KOPT-K1 (cell line): ENCODE results near the gene CD99L2.
"Not testable (repeated sequence)": the region's sequence is repeated elsewhere in the genome, so short reads cannot be mapped to it uniquely, and the experiment has no call there.

Source experiments
- H3K27ac ChIP-seq: fragments of 200-600 bp; sonication (generic); 2 replicates; pipeline ENCODE4 v1.5.1; 2016; ENCODE audit warnings: antibody characterized with exemption, mild to moderate bottlenecking, low read depth, low read length; ENCODE audit not compliant: poor library complexity, severe bottlenecking
- H3K36me3 ChIP-seq: fragments of 200-600 bp; sonication (generic); 2 replicates; pipeline ENCODE4 v1.5.1; 2017; ENCODE audit warnings: antibody characterized with exemption, mild to moderate bottlenecking, low read length, moderate library complexity; ENCODE audit not compliant: insufficient read depth
- H3K9me3 ChIP-seq: fragments of 200-600 bp; sonication (generic); 2 replicates; pipeline ENCODE4 v1.5.1; 2017; ENCODE audit warnings: antibody characterized with exemption, low read length, mild to moderate bottlenecking; ENCODE audit not compliant: insufficient read depth, poor library complexity, severe bottlenecking

Gene CD99L2

GRCh38 chrX:150823826-150824225 lies 74.6 kb downstream of the CD99L2 start:
- H3K36me3 ChIP-seq, H3K9me3 ChIP-seq, H3K27ac ChIP-seq: not testable (repeated sequence)

- H3K36me3 ChIP-seq: no peaks in the 10 kb centered on the region
- H3K9me3 ChIP-seq: no peaks in the 10 kb centered on the region
- no peak overlapping the region for H3K27ac ChIP-seq
Measured at GRCh38 chrX:150821971-150822370, 76.5 kb downstream of the CD99L2 start.

GRCh38 chrX:150813922-150814321 lies 84.5 kb downstream of the CD99L2 start:
- Histone ChIP-seq H3K27ac (no peak overlapping the region), H3K9me3 (no peaks in the 10 kb centered on the region), H3K36me3 (no peaks in the 10 kb centered on the region; the same call in 1 of the 2 replicates)

GRCh38 chrX:150806827-150807226 lies 91.6 kb downstream of the CD99L2 start:
- Histone ChIP-seq H3K36me3 (no peaks in the 10 kb centered on the region), H3K27ac (no peak overlapping the region), H3K9me3 (no peaks in the 10 kb centered on the region)

GRCh38 chrX:150805736-150806135 lies 92.7 kb downstream of the CD99L2 start:
- H3K27ac ChIP-seq: no peak overlapping the region
- no peaks in the 10 kb centered on the region for H3K9me3 ChIP-seq
- no peaks in the 10 kb centered on the region for H3K36me3 ChIP-seq

GRCh38 chrX:150792949-150793527 lies 105.4 kb downstream of the CD99L2 start:
- H3K36me3 ChIP-seq: peaks cover 4% of the 10 kb centered on the region; the same call in 1 of the 2 replicates
- no peaks in the 10 kb centered on the region for H3K9me3 ChIP-seq
- no peak overlapping the region for H3K27ac ChIP-seq

- Histone ChIP-seq H3K9me3 (no peaks in the 10 kb centered on the region), H3K27ac (no peak overlapping the region), H3K36me3 (peaks cover 4% of the 10 kb centered on the region; the same call in 1 of the 2 replicates)
Measured at GRCh38 chrX:150790021-150790420, 108.4 kb downstream of the CD99L2 start.

- Histone ChIP-seq H3K9me3 (no peaks in the 10 kb centered on the region), H3K36me3 (no peaks in the 10 kb centered on the region; the same call in 1 of the 2 replicates), H3K27ac (no peak overlapping the region)
Measured at GRCh38 chrX:150781677-150782076, 116.8 kb downstream of the CD99L2 start.

- H3K9me3 ChIP-seq: no peaks in the 10 kb centered on the region
- H3K27ac ChIP-seq: no peak overlapping the region
- H3K36me3 ChIP-seq: no peaks in the 10 kb centered on the region; the same call in 1 of the 2 replicates
Measured at GRCh38 chrX:150779385-150779784, 119.1 kb downstream of the CD99L2 start.

GRCh38 chrX:150777328-150777992 lies 121.0 kb downstream of the CD99L2 start:
- no peak overlapping the region for H3K27ac ChIP-seq
- no peaks in the 10 kb centered on the region for H3K9me3 ChIP-seq
- H3K36me3 ChIP-seq: no peaks in the 10 kb centered on the region; the same call in 1 of the 2 replicates

GRCh38 chrX:150775569-150776350 lies 122.7 kb downstream of the CD99L2 start:
- H3K27ac ChIP-seq: no peak overlapping the region
- no peaks in the 10 kb centered on the region; the same call in 1 of the 2 replicates for H3K36me3 ChIP-seq
- no peaks in the 10 kb centered on the region for H3K9me3 ChIP-seq

- H3K27ac ChIP-seq: no peak overlapping the region
- no peaks in the 10 kb centered on the region for H3K9me3 ChIP-seq
Measured at GRCh38 chrX:150774798-150775568, 123.5 kb downstream of the CD99L2 start.

GRCh38 chrX:150773634-150774033 lies 124.8 kb downstream of the CD99L2 start:
- Histone ChIP-seq H3K36me3 (peaks cover 4% of the 10 kb centered on the region; the same call in 1 of the 2 replicates), H3K9me3 (no peaks in the 10 kb centered on the region), H3K27ac (no peak overlapping the region)

More at GRCh38 chrX:150774798-150775568, 123.5 kb downstream of the CD99L2 start:
- H3K36me3 ChIP-seq: no peaks in the 10 kb centered on the region; the same call in 1 of the 2 replicates

GRCh38 chrX:150773117-150773516 lies 125.4 kb downstream of the CD99L2 start:
- H3K9me3 ChIP-seq: no peaks in the 10 kb centered on the region
- H3K27ac ChIP-seq: no peak overlapping the region
- H3K36me3 ChIP-seq: peaks cover 4% of the 10 kb centered on the region; the same call in 1 of the 2 replicates
